GM21360 (cell line): Measurements from ENCODE around the gene SLIT2.
A peak's percentile ranks its signal among the peaks of the same experiment; 100 is the strongest.

Source experiments
- ATAC-seq: cut with Tn5 transposase; IDR thresholded peaks from one replicate; pipeline ENCODE4 v1.9.1; 2021; ENCODE audit warnings: mild to moderate bottlenecking, moderate library complexity; ENCODE audit not compliant: unreplicated experiment

The SLIT2 gene

GRCh38 chr4:20251796-20252655, at the start of gene SLIT2:
Gene SLIT2, plus strand, starts transcription at chr4:20251905. Its CDS starts 1,911 bp downstream, at chr4:20253816.
- peak; percentile 83 for ATAC-seq

GRCh38 chr4:20203508-20203907, 48.2 kb upstream of the SLIT2 start:
- ATAC-seq: no peak

- no peak for ATAC-seq
Measured at GRCh38 chr4:20217521-20217920, 34.2 kb upstream of the SLIT2 start.

- no peak for ATAC-seq
Measured at GRCh38 chr4:20217951-20218350, 33.8 kb upstream of the SLIT2 start.

- no peak for ATAC-seq
Measured at GRCh38 chr4:20219521-20219920, 32.2 kb upstream of the SLIT2 start.

GRCh38 chr4:20237894-20238537, 13.7 kb upstream of the SLIT2 start:
- ATAC-seq: no peak

GRCh38 chr4:20248155-20248558, 3.5 kb upstream of the SLIT2 start:
- ATAC-seq: peak; percentile 46

GRCh38 chr4:20249333-20249732, 2.4 kb upstream of the SLIT2 start:
- no peak for ATAC-seq

- ATAC-seq: no peak
Measured at GRCh38 chr4:20251031-20251795, 492 bp upstream of the SLIT2 start.

- no peak for ATAC-seq
Measured at GRCh38 chr4:20252656-20253282, 1.1 kb downstream of the SLIT2 start.

GRCh38 chr4:20253283-20253734, 1.6 kb downstream of the SLIT2 start:
- no peak for ATAC-seq

GRCh38 chr4:20253735-20254409, 2.2 kb downstream of the SLIT2 start:
- no peak for ATAC-seq

GRCh38 chr4:20254511-20255250, 3.0 kb downstream of the SLIT2 start:
- ATAC-seq: no peak

GRCh38 chr4:20255251-20255586, 3.5 kb downstream of the SLIT2 start:
- ATAC-seq: no peak

- ATAC-seq: no peak
Measured at GRCh38 chr4:20255823-20256222, 4.1 kb downstream of the SLIT2 start.

- ATAC-seq: no peak
Measured at GRCh38 chr4:20256381-20256881, 4.7 kb downstream of the SLIT2 start.

- ATAC-seq: no peak
Measured at GRCh38 chr4:20259707-20260106, 8.0 kb downstream of the SLIT2 start.

- ATAC-seq: no peak
Measured at GRCh38 chr4:20260821-20261220, 9.1 kb downstream of the SLIT2 start.

- no peak for ATAC-seq
Measured at GRCh38 chr4:20262221-20262620, 10.5 kb downstream of the SLIT2 start.

GRCh38 chr4:20264688-20265087, 13.0 kb downstream of the SLIT2 start:
- ATAC-seq: no peak
